Epithelial cell of esophagus (primary cell): Measurements from ENCODE around the gene CALCR.

Experiments used
- DNase-seq: peaks from one replicate; pipeline ENCODE4 v3.0.0; 2010; ENCODE audit warnings: low read depth
- H3K4me3 ChIP-seq: 2 replicates; pipeline ENCODE4 v1.5.1; 2011; ENCODE audit warnings: mild to moderate bottlenecking, low read length, control low read depth
- CTCF ChIP-seq: IDR thresholded peaks from 2 replicates; pipeline ENCODE4 v1.5.1; 2011; ENCODE audit warnings: low read depth, mild to moderate bottlenecking, low read length, control low read depth, inconsistent platforms; ENCODE audit not compliant: insufficient read depth; ENCODE audit errors: missing control alignments

The CALCR gene

GRCh38 chr7:93427107-93427506 lies 147.4 kb downstream of the CALCR start:
- DNase-seq, result no peak
- TF ChIP-seq CTCF, result no peak
- H3K4me3 ChIP-seq, result no peak overlapping the region

- DNase-seq, result no peak
- no peak for TF ChIP-seq CTCF
- no peak overlapping the region for H3K4me3 ChIP-seq
These were observed 148.3 kb downstream of the CALCR start for GRCh38 chr7:93426155-93426696.

- peak; percentile 60 for DNase-seq
- no peak for TF ChIP-seq CTCF
- H3K4me3 ChIP-seq, result no peak overlapping the region
These were observed 159.9 kb downstream of the CALCR start for GRCh38 chr7:93414574-93414973.

GRCh38 chr7:93409324-93409723 lies 165.2 kb downstream of the CALCR start:
- no peak for TF ChIP-seq CTCF
- no peak for DNase-seq
- no peak overlapping the region for H3K4me3 ChIP-seq

GRCh38 chr7:93407239-93407638 lies 167.3 kb downstream of the CALCR start:
- TF ChIP-seq CTCF, result no peak
- DNase-seq, result no peak
- no peak overlapping the region for H3K4me3 ChIP-seq

- H3K4me3 ChIP-seq, result no peak overlapping the region
- no peak for TF ChIP-seq CTCF
- no peak for DNase-seq
These were observed 171.6 kb downstream of the CALCR start for GRCh38 chr7:93402944-93403343.

- no peak overlapping the region for H3K4me3 ChIP-seq
- no peak for TF ChIP-seq CTCF
- DNase-seq, result no peak
These were observed 174.9 kb downstream of the CALCR start for GRCh38 chr7:93399642-93400041.
